ENCODE measurements around the gene COL23A1. TPM values are rescaled to one million over a fixed set of nuclear protein-coding genes. Genes with fewer than 3 reads are reported as not detected.
A peak's percentile ranks its signal among the peaks of the same experiment; 100 is the strongest.

The COL23A1 gene
- total RNA-seq, 4 donors from 2014 or later: 0.83 to 1.8 (median 1.5) TPM

GRCh38 chr5:178431782-178432165 lies 158.4 kb downstream of the COL23A1 start:
- DNase-seq (ENCODE audit: extremely low spot score): no peak
- Histone ChIP-seq H3K4me1 (peaks cover 15 to 25% (median 20%) of the 10 kb centered on the region in 4 donors), H3K27ac (replicated peaks in 1 of 4) (no peak overlapping the region), H3K4me3 (no peak overlapping the region), H3K9me3 (peaks cover 0 to 6% (median 5%) of the 10 kb centered on the region in 4 donors), H3K36me3 (no peaks in the 10 kb centered on the region), H3K27me3 (no peaks in the 10 kb centered on the region)
- 77% methylated on average over 5 of the region's 5 CpGs for WGBS
- intact Hi-C loops (cut with DNase I): no loop called here
- TF ChIP-seq POLR2A (IDR thresholded peaks at IDR 0.05; ENCODE audit: low read depth) (no peak), CTCF (IDR thresholded peaks at IDR 0.05) (no peak)

GRCh38 chr5:178431063-178431781 lies 159.0 kb downstream of the COL23A1 start:
- H3K27ac ChIP-seq (replicated peaks in 1 of 4): no peak overlapping the region
- H3K27me3 ChIP-seq: no peaks in the 10 kb centered on the region
- H3K9me3 ChIP-seq: peaks cover 0 to 6% (median 5%) of the 10 kb centered on the region in 4 donors
- no peak for TF ChIP-seq POLR2AphosphoS5 (IDR thresholded peaks at IDR 0.05)
- TF ChIP-seq CTCF (IDR thresholded peaks at IDR 0.05): no peak
- no peak for TF ChIP-seq POLR2A (IDR thresholded peaks at IDR 0.05; ENCODE audit: low read depth)
- no peak for TF ChIP-seq EP300 (IDR thresholded peaks at IDR 0.05)
- DNase-seq (ENCODE audit: extremely low spot score): peak; percentile 37
- H3K4me1 ChIP-seq: peaks cover 15 to 25% (median 20%) of the 10 kb centered on the region in 4 donors
- no peaks in the 10 kb centered on the region for H3K36me3 ChIP-seq
- intact Hi-C loops (cut with DNase I): no loop called here
- H3K4me3 ChIP-seq: no peak overlapping the region
- 86% methylated on average over 16 of the region's 16 CpGs for WGBS

GRCh38 chr5:178430186-178431062 lies 159.8 kb downstream of the COL23A1 start:
- H3K36me3 ChIP-seq: no peaks in the 10 kb centered on the region
- H3K9me3 ChIP-seq: peaks cover 0 to 6% (median 5%) of the 10 kb centered on the region in 4 donors
- TF ChIP-seq POLR2AphosphoS5 (IDR thresholded peaks at IDR 0.05) (no peak), CTCF (IDR thresholded peaks at IDR 0.05) (no peak), POLR2A (IDR thresholded peaks at IDR 0.05; ENCODE audit: low read depth) (no peak), EP300 (IDR thresholded peaks at IDR 0.05) (no peak)
- no peak overlapping the region for H3K4me3 ChIP-seq
- intact Hi-C loops (cut with DNase I): no loop called here
- peak; percentile 47 for DNase-seq (ENCODE audit: extremely low spot score)
- no peaks in the 10 kb centered on the region for H3K27me3 ChIP-seq
- peaks cover 15 to 25% (median 20%) of the 10 kb centered on the region in 4 donors for H3K4me1 ChIP-seq
- WGBS: 84% methylated on average over 16 of the region's 16 CpGs
- no peak overlapping the region for H3K27ac ChIP-seq (replicated peaks in 1 of 4)

GRCh38 chr5:178429491-178430185 lies 160.6 kb downstream of the COL23A1 start:
- peak; percentile 86 for DNase-seq (ENCODE audit: extremely low spot score)
- peak overlapping the region in 2 of 4 donors; percentile 59 to 68 for H3K27ac ChIP-seq (replicated peaks in 1 of 4)
- intact Hi-C loops (cut with DNase I): no loop called here

More at GRCh38 chr5:178429491-178430185, 160.6 kb downstream of the COL23A1 start:
- H3K4me1 ChIP-seq: peaks cover 12 to 23% (median 17%) of the 10 kb centered on the region in 4 donors
- no peak overlapping the region for H3K4me3 ChIP-seq
- TF ChIP-seq EP300 (IDR thresholded peaks at IDR 0.05): no peak
- TF ChIP-seq POLR2AphosphoS5 (IDR thresholded peaks at IDR 0.05): no peak
- TF ChIP-seq CTCF (IDR thresholded peaks at IDR 0.05): no peak
- no peak for TF ChIP-seq POLR2A (IDR thresholded peaks at IDR 0.05; ENCODE audit: low read depth)
- 73% methylated on average over 11 of the region's 11 CpGs for WGBS
- peaks cover 0 to 6% (median 5%) of the 10 kb centered on the region in 4 donors for H3K9me3 ChIP-seq
- no peaks in the 10 kb centered on the region for H3K27me3 ChIP-seq
- H3K36me3 ChIP-seq: no peaks in the 10 kb centered on the region
